ENCODE results near the gene STK17A.

The STK17A gene

DNA sequence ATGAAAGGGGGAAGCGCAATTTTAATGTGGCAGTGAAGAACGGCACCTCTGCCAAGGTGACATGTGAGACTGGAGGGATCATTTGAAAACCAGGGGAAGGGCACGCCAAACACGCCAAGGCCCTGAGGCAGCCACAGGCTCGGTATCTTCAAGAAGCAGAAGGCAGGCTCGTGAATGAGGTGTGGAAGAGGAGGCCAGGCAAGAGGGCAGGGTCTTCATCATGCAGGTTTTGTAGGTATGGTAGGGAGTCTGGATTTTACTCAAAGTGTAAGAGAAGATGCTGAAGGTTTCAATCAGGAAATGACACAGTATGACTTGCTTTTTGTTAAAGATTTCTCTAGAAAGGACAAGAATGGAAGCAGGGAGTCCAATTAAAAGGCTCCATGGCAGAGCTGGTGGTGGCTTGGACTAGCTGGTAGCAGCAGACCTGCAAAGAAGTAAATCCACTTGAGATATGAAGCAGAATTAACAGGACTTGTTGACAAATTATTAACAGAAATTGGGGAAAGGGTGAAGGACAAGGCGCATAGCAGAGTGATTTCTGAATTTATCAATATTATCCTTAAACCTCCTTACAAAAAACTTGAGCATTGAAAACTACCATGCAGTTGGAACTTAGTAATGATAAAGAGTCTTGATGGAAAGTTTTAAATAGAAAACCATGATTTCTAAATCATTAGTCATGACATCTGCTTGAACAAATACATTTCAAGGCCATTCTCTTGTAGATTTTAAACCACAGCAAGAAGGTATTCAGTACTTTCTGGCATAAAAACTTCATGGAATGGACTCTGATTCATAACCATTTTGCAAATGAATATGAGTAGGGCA is 76.0 kb downstream of the STK17A start:
- peaks cover 0 to 2% of the 10 kb centered on the region in 2 donors for H3K4me1 ChIP-seq (ENCODE audit: control insufficient read depth in 2 of 2, insufficient read depth in 1 of 2, low read depth in 1 of 2, low read length in 2 of 2)
- H2AFZ ChIP-seq (ENCODE audit: low read length) = no peak overlapping the region
- H3K4ac ChIP-seq (ENCODE audit: low read length) = no peak overlapping the region
- no CpG with 5 or more reads among the region's 7 CpGs for WGBS, 2 donors (ENCODE audit: extremely low coverage in 2 of 2, insufficient read length in 2 of 2, insufficient replicate concordance in 1 of 2)
- H3K18ac ChIP-seq (ENCODE audit: low read length) = peak overlapping the region; percentile 6
- H2BK12ac ChIP-seq (ENCODE audit: low read length) = no peak overlapping the region
- peaks cover 7 to 35% of the 10 kb centered on the region in 2 donors for H3K36me3 ChIP-seq (replicated peaks in 1 of 2; ENCODE audit: control insufficient read depth in 2 of 2, insufficient read depth in 2 of 2, low read length in 2 of 2)
- no peak overlapping the region for H2BK120ac ChIP-seq (ENCODE audit: low read depth, low read length)
- H3K27ac ChIP-seq (replicated peaks; ENCODE audit: low read length) = no peak overlapping the region
- no peak overlapping the region for H3K9ac ChIP-seq (ENCODE audit: low read depth, low read length, poor library complexity)
- H3K4me2 ChIP-seq (ENCODE audit: insufficient read depth, low read length, poor library complexity, severe bottlenecking) = no peak overlapping the region
- no peak overlapping the region for H2BK15ac ChIP-seq (ENCODE audit: low read length)
- no peak for DNase-seq (ENCODE audit: low spot score)
- H3K4me3 ChIP-seq (ENCODE audit: low read length in 2 of 2) = no peak overlapping the region
- H2AK5ac ChIP-seq (ENCODE audit: low read depth, low read length) = no peak overlapping the region
- H3K27me3 ChIP-seq (ENCODE audit: control insufficient read depth in 3 of 3, insufficient read depth in 3 of 3, low read depth in 1 of 3, low read length in 3 of 3) = peaks cover 0 to 2% (median 0%) of the 10 kb centered on the region in 3 experiments
- no peak overlapping the region for H2BK5ac ChIP-seq (ENCODE audit: low read length)
- H3K23ac ChIP-seq (ENCODE audit: low read depth, low read length, poor library complexity) = no peak overlapping the region
- H3K79me1 ChIP-seq (ENCODE audit: low read depth, low read length) = peaks cover 5% of the 10 kb centered on the region
- H4K91ac ChIP-seq (ENCODE audit: low read depth, low read length, poor library complexity) = no peak overlapping the region
- H3K14ac ChIP-seq (ENCODE audit: low read length) = no peak overlapping the region
- H3K9me3 ChIP-seq (replicated peaks in 1 of 2; ENCODE audit: control insufficient read depth in 2 of 2, insufficient read depth in 1 of 2, low read depth in 1 of 2, low read length in 2 of 2) = peaks cover 0 to 10% of the 10 kb centered on the region in 2 donors
- no peak overlapping the region for H4K8ac ChIP-seq (ENCODE audit: low read depth, low read length)

DNA sequence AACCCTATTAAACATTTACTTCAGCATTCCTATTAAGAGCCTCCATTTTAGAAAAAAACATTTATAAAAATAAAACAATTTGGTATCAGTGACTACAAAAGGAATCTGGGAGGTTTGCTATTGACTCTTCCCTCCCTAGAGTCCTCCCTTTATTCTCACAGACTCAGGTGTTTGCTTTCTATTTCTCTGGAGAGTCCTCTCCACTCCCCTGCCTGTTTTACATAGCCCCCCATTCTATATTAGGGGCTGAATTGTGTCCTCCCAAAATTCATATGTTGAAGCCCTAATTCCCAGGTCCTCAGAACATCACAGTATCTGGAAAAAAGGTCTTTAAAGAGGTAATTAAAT is 76.6 kb downstream of the STK17A start:
- Histone ChIP-seq H3K18ac (ENCODE audit: low read length) (no peak overlapping the region), H3K4ac (ENCODE audit: low read length) (no peak overlapping the region), H3K4me2 (ENCODE audit: insufficient read depth, low read length, poor library complexity, severe bottlenecking) (no peak overlapping the region), H3K4me3 (ENCODE audit: low read length in 2 of 2) (no peak overlapping the region), H2BK120ac (ENCODE audit: low read depth, low read length) (no peak overlapping the region), H3K79me1 (ENCODE audit: low read depth, low read length) (peaks cover 5% of the 10 kb centered on the region), H3K23ac (ENCODE audit: low read depth, low read length, poor library complexity) (no peak overlapping the region), H2BK5ac (ENCODE audit: low read length) (no peak overlapping the region), H3K9me3 (replicated peaks in 1 of 2; ENCODE audit: control insufficient read depth in 2 of 2, insufficient read depth in 1 of 2, low read depth in 1 of 2, low read length in 2 of 2) (peaks cover 0 to 10% of the 10 kb centered on the region in 2 donors), H3K27me3 (ENCODE audit: control insufficient read depth in 3 of 3, insufficient read depth in 3 of 3, low read depth in 1 of 3, low read length in 3 of 3) (peaks cover 0 to 2% (median 0%) of the 10 kb centered on the region in 3 experiments), H3K9ac (ENCODE audit: low read depth, low read length, poor library complexity) (no peak overlapping the region), H3K4me1 (ENCODE audit: control insufficient read depth in 2 of 2, insufficient read depth in 1 of 2, low read depth in 1 of 2, low read length in 2 of 2) (no peaks in the 10 kb centered on the region), H3K27ac (replicated peaks; ENCODE audit: low read length) (no peak overlapping the region), H2AFZ (ENCODE audit: low read length) (no peak overlapping the region), H2AK5ac (ENCODE audit: low read depth, low read length) (no peak overlapping the region), H2BK15ac (ENCODE audit: low read length) (no peak overlapping the region), H4K91ac (ENCODE audit: low read depth, low read length, poor library complexity) (no peak overlapping the region), H3K36me3 (replicated peaks in 1 of 2; ENCODE audit: control insufficient read depth in 2 of 2, insufficient read depth in 2 of 2, low read length in 2 of 2) (peaks cover 7 to 38% of the 10 kb centered on the region in 2 donors), H4K8ac (ENCODE audit: low read depth, low read length) (no peak overlapping the region), H2BK12ac (ENCODE audit: low read length) (no peak overlapping the region), H3K14ac (ENCODE audit: low read length) (no peak overlapping the region)
- no peak for DNase-seq (ENCODE audit: low spot score)

- no peak overlapping the region for H2AK5ac ChIP-seq (ENCODE audit: low read depth, low read length)
- no peak overlapping the region for H4K8ac ChIP-seq (ENCODE audit: low read depth, low read length)
- H3K18ac ChIP-seq (ENCODE audit: low read length) = no peak overlapping the region
- peaks cover 7 to 42% of the 10 kb centered on the region in 2 donors for H3K36me3 ChIP-seq (replicated peaks in 1 of 2; ENCODE audit: control insufficient read depth in 2 of 2, insufficient read depth in 2 of 2, low read length in 2 of 2)
- no peaks in the 10 kb centered on the region for H3K4me1 ChIP-seq (ENCODE audit: control insufficient read depth in 2 of 2, insufficient read depth in 1 of 2, low read depth in 1 of 2, low read length in 2 of 2)
- H4K91ac ChIP-seq (ENCODE audit: low read depth, low read length, poor library complexity) = no peak overlapping the region
- no peak overlapping the region for H3K4ac ChIP-seq (ENCODE audit: low read length)
- no peak overlapping the region for H3K4me3 ChIP-seq (ENCODE audit: low read length in 2 of 2)
- H3K27me3 ChIP-seq (ENCODE audit: control insufficient read depth in 3 of 3, insufficient read depth in 3 of 3, low read depth in 1 of 3, low read length in 3 of 3) = peaks cover 0 to 2% (median 0%) of the 10 kb centered on the region in 3 experiments
- H3K27ac ChIP-seq (replicated peaks; ENCODE audit: low read length) = no peak overlapping the region
- no peak overlapping the region for H3K9ac ChIP-seq (ENCODE audit: low read depth, low read length, poor library complexity)
- H3K14ac ChIP-seq (ENCODE audit: low read length) = no peak overlapping the region
- H3K79me1 ChIP-seq (ENCODE audit: low read depth, low read length) = peaks cover 5% of the 10 kb centered on the region
- H3K4me2 ChIP-seq (ENCODE audit: insufficient read depth, low read length, poor library complexity, severe bottlenecking) = no peak overlapping the region
- DNase-seq (ENCODE audit: low spot score) = no peak
- H2BK15ac ChIP-seq (ENCODE audit: low read length) = no peak overlapping the region
- WGBS, 2 donors (ENCODE audit: extremely low coverage in 2 of 2, insufficient read length in 2 of 2, insufficient replicate concordance in 1 of 2) = no CpG with 5 or more reads among the region's 2 CpGs
- no peak overlapping the region for H2AFZ ChIP-seq (ENCODE audit: low read length)
- H2BK12ac ChIP-seq (ENCODE audit: low read length) = no peak overlapping the region
- H2BK120ac ChIP-seq (ENCODE audit: low read depth, low read length) = no peak overlapping the region
- no peak overlapping the region for H2BK5ac ChIP-seq (ENCODE audit: low read length)
- no peak overlapping the region for H3K23ac ChIP-seq (ENCODE audit: low read depth, low read length, poor library complexity)
- peaks cover 0 to 10% of the 10 kb centered on the region in 2 donors for H3K9me3 ChIP-seq (replicated peaks in 1 of 2; ENCODE audit: control insufficient read depth in 2 of 2, insufficient read depth in 1 of 2, low read depth in 1 of 2, low read length in 2 of 2)
Measured at GRCh38 chr7:43660141-43660540, 77.2 kb downstream of the STK17A start.

DNA sequence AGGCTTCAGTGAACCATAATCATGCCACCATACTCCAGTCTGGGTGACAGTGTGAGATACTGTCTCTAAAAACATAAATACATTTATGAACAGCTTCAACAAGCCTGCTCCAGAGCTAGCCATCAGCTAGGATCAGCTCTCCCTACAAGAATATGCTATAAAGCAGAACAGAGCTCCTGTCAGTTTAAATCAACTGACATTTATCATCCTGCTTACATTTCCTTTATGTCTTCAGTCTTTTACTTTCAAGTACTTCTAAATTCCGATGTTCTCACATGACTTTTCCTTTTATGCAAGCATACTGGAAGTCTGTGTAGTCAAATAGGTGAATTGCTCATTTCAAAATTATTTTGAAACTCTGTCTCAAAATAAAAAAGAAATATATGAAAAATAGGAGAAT is 81.8 kb downstream of the STK17A start:
- Histone ChIP-seq H3K23ac (ENCODE audit: low read depth, low read length, poor library complexity) (no peak overlapping the region), H3K27ac (replicated peaks; ENCODE audit: low read length) (no peak overlapping the region), H3K4me2 (ENCODE audit: insufficient read depth, low read length, poor library complexity, severe bottlenecking) (no peak overlapping the region), H3K4me1 (ENCODE audit: control insufficient read depth in 2 of 2, insufficient read depth in 1 of 2, low read depth in 1 of 2, low read length in 2 of 2) (no peaks in the 10 kb centered on the region), H3K4ac (ENCODE audit: low read length) (no peak overlapping the region), H3K79me1 (ENCODE audit: low read depth, low read length) (peaks cover 3% of the 10 kb centered on the region), H3K36me3 (replicated peaks in 1 of 2; ENCODE audit: control insufficient read depth in 2 of 2, insufficient read depth in 2 of 2, low read length in 2 of 2) (peaks cover 3 to 24% of the 10 kb centered on the region in 2 donors), H3K18ac (ENCODE audit: low read length) (no peak overlapping the region), H4K91ac (ENCODE audit: low read depth, low read length, poor library complexity) (no peak overlapping the region), H4K8ac (ENCODE audit: low read depth, low read length) (no peak overlapping the region), H2AK5ac (ENCODE audit: low read depth, low read length) (no peak overlapping the region), H2BK120ac (ENCODE audit: low read depth, low read length) (no peak overlapping the region), H3K4me3 (ENCODE audit: low read length in 2 of 2) (no peak overlapping the region), H3K9me3 (replicated peaks in 1 of 2; ENCODE audit: control insufficient read depth in 2 of 2, insufficient read depth in 1 of 2, low read depth in 1 of 2, low read length in 2 of 2) (peaks cover 2 to 28% of the 10 kb centered on the region in 2 donors), H2BK12ac (ENCODE audit: low read length) (no peak overlapping the region), H3K27me3 (ENCODE audit: control insufficient read depth in 3 of 3, insufficient read depth in 3 of 3, low read depth in 1 of 3, low read length in 3 of 3) (no peaks in the 10 kb centered on the region), H2BK15ac (ENCODE audit: low read length) (no peak overlapping the region), H3K14ac (ENCODE audit: low read length) (no peak overlapping the region), H2AFZ (ENCODE audit: low read length) (no peak overlapping the region), H2BK5ac (ENCODE audit: low read length) (no peak overlapping the region), H3K9ac (ENCODE audit: low read depth, low read length, poor library complexity) (no peak overlapping the region)
- WGBS, 2 donors (ENCODE audit: extremely low coverage in 2 of 2, insufficient read length in 2 of 2, insufficient replicate concordance in 1 of 2) = no CpG with 5 or more reads among the region's 1 CpG
- DNase-seq (ENCODE audit: low spot score) = no peak
